B cell (primary cell): ENCODE measurements around the gene PDLIM5.

Source experiments
- CTCF ChIP-seq: fragments of 200-600 bp; IDR thresholded peaks from one replicate; pipeline ENCODE4 v1.8.0; 2022; ENCODE audit warnings: antibody characterized with exemption, mild to moderate bottlenecking
- EZH2 ChIP-seq: IDR thresholded peaks from 2 replicates; pipeline ENCODE4 v1.6.1; 2012; ENCODE audit warnings: borderline replicate concordance, low read depth, mild to moderate bottlenecking, moderate library complexity, low read length; ENCODE audit not compliant: insufficient read depth, poor library complexity, severe bottlenecking

- TF ChIP-seq CTCF (no peak), EZH2 (no peak)
Measured at GRCh38 chr4:94410678-94411206, 41.0 kb upstream of the PDLIM5 start.
